Kidney epithelial cell (primary cell): ENCODE measurements around the gene KDM7A. TPM values are rescaled to one million over a fixed set of nuclear protein-coding genes. Genes with fewer than 3 reads are reported as not detected.

ENCODE experiments used
- DNase-seq: peaks from one replicate; pipeline ENCODE4 v3.0.0-alpha.2; 2010; ENCODE audit warnings: low read depth
- H3K27me3 ChIP-seq: 2 replicates; pipeline ENCODE4 v1.6.0; 2011; ENCODE audit warnings: low read length; ENCODE audit not compliant: control insufficient read depth, insufficient read depth
- H3K36me3 ChIP-seq: 2 replicates; pipeline ENCODE4 v1.5.1; 2011; ENCODE audit warnings: low read length; ENCODE audit not compliant: control insufficient read depth, insufficient read depth
- H3K4me3 ChIP-seq: 2 replicates; pipeline ENCODE4 v1.5.1; 2011; ENCODE audit warnings: low read depth, mild to moderate bottlenecking, control low read depth, low read length
- total RNA-seq: library from RNA; depleted of rRNA; stranded (reverse); fragments of >200 nt; gene quantifications from 2 replicates; pipeline ENCODE4 v1.2.3, GENCODE V29; 2015
- TF ChIP-seq, protein P1 (sequence below): IDR thresholded peaks from 2 replicates; pipeline ENCODE4 v1.5.1; 2011; ENCODE audit warnings: mild to moderate bottlenecking, moderate library complexity, low read length, control low read depth, inconsistent platforms; ENCODE audit not compliant: insufficient read depth, poor library complexity, severe bottlenecking

Gene KDM7A
- total RNA-seq, 1 donor from 2014 or later = 11.5 TPM

DNA sequence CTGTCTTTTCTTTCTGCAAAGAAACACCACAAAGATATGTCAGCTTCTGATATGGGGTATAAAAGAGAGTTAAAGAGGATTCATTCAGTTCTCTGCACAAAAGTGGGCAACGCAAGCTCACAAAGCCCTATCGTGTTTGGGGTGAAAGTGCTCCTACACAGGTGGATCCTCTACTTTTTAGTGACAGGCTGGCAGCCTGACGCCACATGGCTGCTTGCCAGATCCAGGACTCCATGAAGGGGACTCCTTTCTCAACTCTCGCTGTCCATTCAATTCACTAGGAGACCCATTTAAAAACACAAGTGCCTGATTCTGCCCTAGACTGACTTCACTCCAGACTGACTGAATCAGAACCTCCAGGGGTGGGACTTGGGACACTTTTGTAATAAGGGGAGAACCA lies 122.0 kb downstream of the KDM7A start:
- no peak overlapping the region for H3K4me3 ChIP-seq
- H3K36me3 ChIP-seq = no peaks in the 10 kb centered on the region
- no peaks in the 10 kb centered on the region for H3K27me3 ChIP-seq
- no peak for DNase-seq
- TF ChIP-seq, protein P1, sequence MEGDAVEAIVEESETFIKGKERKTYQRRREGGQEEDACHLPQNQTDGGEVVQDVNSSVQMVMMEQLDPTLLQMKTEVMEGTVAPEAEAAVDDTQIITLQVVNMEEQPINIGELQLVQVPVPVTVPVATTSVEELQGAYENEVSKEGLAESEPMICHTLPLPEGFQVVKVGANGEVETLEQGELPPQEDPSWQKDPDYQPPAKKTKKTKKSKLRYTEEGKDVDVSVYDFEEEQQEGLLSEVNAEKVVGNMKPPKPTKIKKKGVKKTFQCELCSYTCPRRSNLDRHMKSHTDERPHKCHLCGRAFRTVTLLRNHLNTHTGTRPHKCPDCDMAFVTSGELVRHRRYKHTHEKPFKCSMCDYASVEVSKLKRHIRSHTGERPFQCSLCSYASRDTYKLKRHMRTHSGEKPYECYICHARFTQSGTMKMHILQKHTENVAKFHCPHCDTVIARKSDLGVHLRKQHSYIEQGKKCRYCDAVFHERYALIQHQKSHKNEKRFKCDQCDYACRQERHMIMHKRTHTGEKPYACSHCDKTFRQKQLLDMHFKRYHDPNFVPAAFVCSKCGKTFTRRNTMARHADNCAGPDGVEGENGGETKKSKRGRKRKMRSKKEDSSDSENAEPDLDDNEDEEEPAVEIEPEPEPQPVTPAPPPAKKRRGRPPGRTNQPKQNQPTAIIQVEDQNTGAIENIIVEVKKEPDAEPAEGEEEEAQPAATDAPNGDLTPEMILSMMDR = no peak

DNA sequence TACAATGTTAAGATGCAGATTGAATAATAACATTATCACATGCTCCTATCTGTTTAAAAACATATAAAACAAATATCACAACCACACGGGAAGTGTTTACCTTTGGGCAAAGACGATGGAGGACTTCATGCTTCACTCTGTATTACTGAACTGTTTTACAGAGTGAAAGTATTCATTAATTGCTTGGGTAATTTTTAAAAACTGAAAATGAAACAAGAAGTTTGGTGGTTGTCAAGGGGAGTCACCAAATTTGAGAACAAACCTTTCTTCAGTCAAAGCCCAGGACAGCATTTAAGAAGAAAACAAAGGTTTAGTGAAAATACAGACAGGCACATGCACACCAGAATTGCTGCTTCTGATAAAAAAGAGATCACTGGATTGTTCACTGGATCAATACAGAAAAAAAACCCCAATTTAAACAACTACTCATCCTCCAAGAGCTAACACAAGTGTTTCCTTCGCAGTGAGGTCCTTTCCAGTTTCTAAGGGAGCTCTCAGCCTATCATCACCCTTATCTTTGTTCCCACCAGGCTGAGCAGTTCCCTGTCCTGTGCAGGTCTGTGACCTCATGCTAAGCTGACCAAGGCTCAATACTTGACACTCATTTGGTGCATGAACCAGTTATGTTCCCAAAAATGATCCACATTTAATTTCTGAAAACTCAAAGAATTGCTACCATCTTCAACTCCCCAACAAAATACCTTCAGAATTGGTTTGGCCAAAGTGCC lies 122.8 kb downstream of the KDM7A start:
- no peak for DNase-seq
- Histone ChIP-seq H3K4me3 (no peak overlapping the region), H3K27me3 (no peaks in the 10 kb centered on the region), H3K36me3 (no peaks in the 10 kb centered on the region)
- TF ChIP-seq, protein P1 = no peak

DNA sequence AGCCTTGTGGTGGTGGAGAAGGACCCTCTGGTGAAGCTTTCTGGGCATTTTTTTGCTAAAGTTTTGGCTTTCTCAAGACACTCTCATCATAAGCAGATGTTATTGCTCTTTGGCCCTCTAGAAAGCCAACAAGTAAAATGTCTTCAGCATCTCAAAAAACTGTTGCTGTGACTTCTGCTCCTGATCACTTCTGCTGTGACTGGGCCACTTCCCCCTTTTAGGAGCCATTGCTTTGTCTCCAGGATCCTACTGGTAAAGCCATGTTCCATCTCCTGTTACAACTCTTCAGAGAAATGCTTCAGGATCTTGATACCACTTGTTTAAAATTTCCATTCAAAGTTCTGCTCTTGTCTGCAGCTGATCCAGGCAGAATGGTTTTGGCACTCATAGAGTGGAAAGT lies 125.0 kb downstream of the KDM7A start:
- DNase-seq = no peak
- TF ChIP-seq, protein P1 = no peak
- Histone ChIP-seq H3K4me3 (no peak overlapping the region), H3K36me3 (peaks cover 2% of the 10 kb centered on the region), H3K27me3 (no peaks in the 10 kb centered on the region)

DNA sequence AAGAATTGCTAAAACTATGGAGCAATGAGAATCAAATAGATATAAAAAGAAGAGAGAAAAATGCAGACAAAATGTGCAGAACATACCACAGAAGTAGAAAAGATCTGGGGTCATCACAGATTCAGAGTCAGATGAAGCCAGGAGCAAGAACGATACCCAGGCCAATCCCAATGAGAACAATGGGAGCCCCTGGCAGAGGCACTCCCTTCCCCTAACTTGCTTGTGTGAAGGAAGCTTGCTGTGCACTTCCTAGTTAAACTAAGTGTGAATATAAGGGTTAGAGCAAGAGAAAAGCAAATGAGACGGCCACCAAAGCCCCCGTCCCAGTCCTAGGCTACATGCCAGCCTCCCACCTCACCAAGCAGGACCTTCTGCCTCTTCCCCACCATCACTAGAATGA lies 126.7 kb downstream of the KDM7A start:
- TF ChIP-seq, protein P1 = no peak
- Histone ChIP-seq H3K36me3 (peaks cover 2% of the 10 kb centered on the region), H3K4me3 (no peak overlapping the region), H3K27me3 (no peaks in the 10 kb centered on the region)
- no peak for DNase-seq

DNA sequence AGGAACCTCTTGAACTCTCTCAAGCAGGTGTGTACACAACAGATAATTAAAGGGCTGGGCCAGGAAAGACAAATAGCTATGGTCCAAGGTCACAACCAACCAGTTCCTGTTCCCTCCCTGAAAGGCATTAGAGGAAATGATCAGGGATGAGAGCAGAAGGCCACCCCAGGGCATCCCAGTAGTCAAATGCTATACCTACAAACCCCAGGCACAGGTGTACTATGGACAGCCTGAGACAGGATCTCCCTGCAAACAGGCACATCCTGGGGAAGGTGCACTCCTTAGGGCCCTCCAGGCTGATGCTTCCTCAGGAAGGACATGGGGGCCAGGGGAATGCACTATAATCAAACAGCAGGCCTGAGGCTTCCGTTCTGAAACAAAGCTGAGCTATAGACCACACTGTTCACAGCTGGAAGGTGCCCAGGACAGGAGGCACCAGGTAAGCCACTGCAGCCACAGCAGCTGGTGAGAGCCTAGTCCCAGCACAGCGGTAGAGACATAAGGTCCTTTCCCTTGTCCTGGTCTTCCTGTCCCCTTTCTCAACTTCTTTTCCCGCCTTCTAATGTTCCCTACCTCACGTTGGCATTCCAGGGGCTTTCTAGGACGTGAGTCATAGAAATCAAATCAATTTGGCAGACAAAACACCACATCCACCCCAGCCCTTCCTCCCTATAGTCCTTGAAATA lies 127.3 kb downstream of the KDM7A start:
- no peak for DNase-seq
- H3K4me3 ChIP-seq = no peak overlapping the region
- H3K36me3 ChIP-seq = peaks cover 2% of the 10 kb centered on the region
- TF ChIP-seq, protein P1 = no peak
- no peaks in the 10 kb centered on the region for H3K27me3 ChIP-seq
